ENCODE results near the gene LINC00237.

LINC00237 gene

DNA sequence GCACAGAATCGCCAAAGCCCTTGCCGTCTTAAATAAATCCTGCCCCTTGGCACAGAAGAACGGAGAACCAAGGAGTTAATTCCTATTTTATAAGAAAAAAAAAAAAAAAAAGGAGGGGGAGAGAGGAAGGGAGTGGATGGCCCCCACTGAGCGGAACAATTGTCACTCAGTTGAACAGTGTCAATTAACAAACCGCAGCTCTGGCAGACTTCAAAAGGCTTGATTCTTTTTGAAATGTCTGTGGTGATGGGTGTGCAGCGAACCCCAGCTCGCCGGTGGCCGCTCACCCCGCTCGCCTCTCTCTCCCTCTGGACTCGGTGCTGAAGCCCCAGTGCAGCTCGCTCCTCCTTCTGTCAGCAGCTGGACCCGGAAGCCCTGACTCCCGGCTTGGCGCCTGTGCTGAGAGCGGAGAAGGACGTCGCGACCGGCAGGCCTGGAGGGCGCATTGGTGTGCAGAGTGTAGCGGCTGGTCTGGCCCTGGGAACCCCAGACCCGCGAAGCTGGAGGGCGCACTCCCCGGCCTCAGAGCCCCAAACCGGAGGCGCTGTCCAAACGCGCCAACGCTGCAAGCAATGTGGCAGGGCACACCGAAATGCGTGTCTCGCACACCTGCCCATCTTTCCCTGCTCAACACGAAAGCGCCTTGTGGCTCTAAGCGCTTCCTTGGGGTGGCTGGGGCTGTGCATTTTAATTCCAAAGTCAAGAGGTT is 3.4 kb downstream of the LINC00237 start:
- Histone ChIP-seq H2AFZ (ENCODE audit: low read length) (no peak overlapping the region), H4K20me1 (ENCODE audit: insufficient read depth, low read length) (no peaks in the 10 kb centered on the region), H3K4me2 (ENCODE audit: low read depth, low read length) (peak overlapping the region; percentile 28; the same call in 1 of the 2 replicates)

DNA sequence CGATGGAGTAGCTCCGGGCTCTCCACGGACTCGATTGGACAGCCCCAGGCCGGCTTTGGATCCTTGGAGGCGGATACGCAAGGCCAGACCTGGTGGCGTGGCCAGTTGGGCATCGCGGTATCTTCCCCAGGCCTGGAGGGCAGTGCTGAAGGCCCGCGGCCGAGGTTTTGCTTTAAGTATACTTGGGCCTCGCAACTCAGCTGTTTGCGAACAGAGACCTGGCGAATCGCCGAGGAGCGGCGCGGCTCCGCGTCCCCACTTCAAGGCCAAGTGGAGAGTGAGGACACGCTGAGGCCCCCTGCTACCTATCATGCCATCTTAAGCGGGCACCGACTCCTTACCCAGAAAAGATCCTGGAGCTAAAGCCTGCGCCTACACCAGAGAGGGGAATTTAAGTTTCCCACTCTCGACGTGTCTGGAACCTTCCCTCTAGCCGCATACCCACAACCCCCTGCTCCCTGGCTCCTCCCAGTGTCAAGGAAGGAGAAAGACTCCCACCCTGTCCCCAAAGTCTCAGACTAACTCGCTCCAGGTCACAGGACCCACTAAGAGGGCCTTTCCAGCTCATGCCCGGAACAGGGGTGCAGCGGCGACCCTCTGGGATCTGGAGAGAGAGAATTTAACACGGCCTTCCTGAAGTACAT is 4.1 kb downstream of the LINC00237 start:
- H3K36me3 ChIP-seq (replicated peaks; ENCODE audit: insufficient read depth, low read length), result no peaks in the 10 kb centered on the region
- no peak overlapping the region for H2AFZ ChIP-seq (ENCODE audit: low read length)
- H4K20me1 ChIP-seq (ENCODE audit: insufficient read depth, low read length), result no peaks in the 10 kb centered on the region
- H3K4me1 ChIP-seq (ENCODE audit: low read length), result no peaks in the 10 kb centered on the region
- H3K9me2 ChIP-seq (replicated peaks; ENCODE audit: insufficient read depth, low read length), result no peaks in the 10 kb centered on the region
- no peak overlapping the region for H3K9ac ChIP-seq (ENCODE audit: low read length)
- H3K79me2 ChIP-seq (ENCODE audit: low read length), result no peaks in the 10 kb centered on the region
- no peaks in the 10 kb centered on the region for H3F3A ChIP-seq (ENCODE audit: insufficient read depth, low read length)
- H3K27ac ChIP-seq (ENCODE audit: low read length), result no peak overlapping the region
- TF ChIP-seq EZH2 (optimal IDR thresholded peaks at IDR 0.05; ENCODE audit: low read depth, low read length), result no peak
- no peak for TF ChIP-seq EZH2phosphoT487 (IDR thresholded peaks at IDR 0.05; ENCODE audit: low read length)
- TF ChIP-seq, protein P1, sequence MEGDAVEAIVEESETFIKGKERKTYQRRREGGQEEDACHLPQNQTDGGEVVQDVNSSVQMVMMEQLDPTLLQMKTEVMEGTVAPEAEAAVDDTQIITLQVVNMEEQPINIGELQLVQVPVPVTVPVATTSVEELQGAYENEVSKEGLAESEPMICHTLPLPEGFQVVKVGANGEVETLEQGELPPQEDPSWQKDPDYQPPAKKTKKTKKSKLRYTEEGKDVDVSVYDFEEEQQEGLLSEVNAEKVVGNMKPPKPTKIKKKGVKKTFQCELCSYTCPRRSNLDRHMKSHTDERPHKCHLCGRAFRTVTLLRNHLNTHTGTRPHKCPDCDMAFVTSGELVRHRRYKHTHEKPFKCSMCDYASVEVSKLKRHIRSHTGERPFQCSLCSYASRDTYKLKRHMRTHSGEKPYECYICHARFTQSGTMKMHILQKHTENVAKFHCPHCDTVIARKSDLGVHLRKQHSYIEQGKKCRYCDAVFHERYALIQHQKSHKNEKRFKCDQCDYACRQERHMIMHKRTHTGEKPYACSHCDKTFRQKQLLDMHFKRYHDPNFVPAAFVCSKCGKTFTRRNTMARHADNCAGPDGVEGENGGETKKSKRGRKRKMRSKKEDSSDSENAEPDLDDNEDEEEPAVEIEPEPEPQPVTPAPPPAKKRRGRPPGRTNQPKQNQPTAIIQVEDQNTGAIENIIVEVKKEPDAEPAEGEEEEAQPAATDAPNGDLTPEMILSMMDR (IDR thresholded peaks at IDR 0.05; ENCODE audit: low read length), result no peak
- H3K4me2 ChIP-seq (ENCODE audit: low read depth, low read length), result peak overlapping the region; percentile 28; the same call in 1 of the 2 replicates
- DNase-seq, result no peak
- no peak overlapping the region for H3K4me3 ChIP-seq (ENCODE audit: low read length)
- H3K9me3 ChIP-seq (replicated peaks; ENCODE audit: insufficient read depth, low read length), result no peaks in the 10 kb centered on the region
- H3K27me3 ChIP-seq (replicated peaks; ENCODE audit: insufficient read depth, low read length), result peaks cover 83% of the 10 kb centered on the region

More for the DNA sequence above, 3.4 kb downstream of the LINC00237 start:
- H3K27ac ChIP-seq (ENCODE audit: low read length), result no peak overlapping the region
- H3K4me1 ChIP-seq (ENCODE audit: low read length), result no peaks in the 10 kb centered on the region
- no peak for DNase-seq
- H3K36me3 ChIP-seq (replicated peaks; ENCODE audit: insufficient read depth, low read length), result no peaks in the 10 kb centered on the region
- TF ChIP-seq EZH2phosphoT487 (IDR thresholded peaks at IDR 0.05; ENCODE audit: low read length), result no peak
- TF ChIP-seq, protein P1 (IDR thresholded peaks at IDR 0.05; ENCODE audit: low read length), result no peak
- TF ChIP-seq EZH2 (optimal IDR thresholded peaks at IDR 0.05; ENCODE audit: low read depth, low read length), result no peak
- H3K9me3 ChIP-seq (replicated peaks; ENCODE audit: insufficient read depth, low read length), result no peaks in the 10 kb centered on the region
- no peaks in the 10 kb centered on the region for H3K9me2 ChIP-seq (replicated peaks; ENCODE audit: insufficient read depth, low read length)
- no peaks in the 10 kb centered on the region for H3F3A ChIP-seq (ENCODE audit: insufficient read depth, low read length)
- no peak overlapping the region for H3K9ac ChIP-seq (ENCODE audit: low read length)
- H3K27me3 ChIP-seq (replicated peaks; ENCODE audit: insufficient read depth, low read length), result peaks cover 86% of the 10 kb centered on the region
- H3K4me3 ChIP-seq (ENCODE audit: low read length), result no peak overlapping the region
- H3K79me2 ChIP-seq (ENCODE audit: low read length), result no peaks in the 10 kb centered on the region

DNA sequence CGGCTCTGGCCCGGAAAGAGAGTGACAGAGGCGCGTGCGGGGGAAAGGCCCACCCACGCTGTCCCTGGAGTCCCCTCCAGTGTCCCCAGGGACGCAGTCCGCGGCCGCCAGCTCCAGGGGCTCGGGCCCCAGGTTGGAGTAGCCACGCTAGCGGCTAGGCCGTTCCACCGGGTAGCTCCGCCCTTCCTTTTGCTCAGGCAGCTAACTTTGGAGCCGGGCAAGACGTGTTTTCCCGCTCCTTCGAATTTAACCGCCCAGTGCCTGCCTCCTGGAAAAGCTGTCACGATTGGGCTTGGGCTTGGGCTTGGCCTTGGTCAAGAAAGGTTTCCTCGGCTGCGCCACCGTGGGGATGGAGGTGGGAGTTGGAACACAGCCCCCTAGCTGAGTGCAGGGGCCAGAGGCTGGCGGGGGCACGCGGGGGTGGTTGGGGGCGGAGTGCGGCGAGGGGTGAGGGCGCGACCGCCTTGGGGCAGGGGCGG is 4.7 kb downstream of the LINC00237 start:
- no peaks in the 10 kb centered on the region for H3K9me3 ChIP-seq (replicated peaks; ENCODE audit: insufficient read depth, low read length)
- H3K4me1 ChIP-seq (ENCODE audit: low read length), result no peaks in the 10 kb centered on the region
- DNase-seq, result no peak
- peak overlapping the region; percentile 97 for H3K4me2 ChIP-seq (ENCODE audit: low read depth, low read length)
- H3F3A ChIP-seq (ENCODE audit: insufficient read depth, low read length), result no peaks in the 10 kb centered on the region
- no peaks in the 10 kb centered on the region for H3K9me2 ChIP-seq (replicated peaks; ENCODE audit: insufficient read depth, low read length)
- no peaks in the 10 kb centered on the region for H3K36me3 ChIP-seq (replicated peaks; ENCODE audit: insufficient read depth, low read length)
- H3K27me3 ChIP-seq (replicated peaks; ENCODE audit: insufficient read depth, low read length), result peaks cover 77% of the 10 kb centered on the region
- peak overlapping the region; percentile 71 for H3K4me3 ChIP-seq (ENCODE audit: low read length)
- no peak for TF ChIP-seq EZH2phosphoT487 (IDR thresholded peaks at IDR 0.05; ENCODE audit: low read length)
- peak overlapping the region; percentile 34; the same call in 1 of the 2 replicates for H3K9ac ChIP-seq (ENCODE audit: low read length)
- no peaks in the 10 kb centered on the region for H4K20me1 ChIP-seq (ENCODE audit: insufficient read depth, low read length)
- H3K27ac ChIP-seq (ENCODE audit: low read length), result no peak overlapping the region
- peak overlapping the region; percentile 99 for H2AFZ ChIP-seq (ENCODE audit: low read length)
- no peaks in the 10 kb centered on the region for H3K79me2 ChIP-seq (ENCODE audit: low read length)

Data from MM.1S (cell line).